ENCODE data around the gene MRPS6.

MRPS6 gene

GRCh38 chr21:34042735-34043134 is 30.6 kb upstream of the MRPS6 start:
- H3K4me3 ChIP-seq (ENCODE audit: low read depth, low read length) = no peak overlapping the region
- DNase-seq (ENCODE audit: low read depth) = no peak
- no peak for TF ChIP-seq POLR2A (IDR thresholded peaks at IDR 0.05; ENCODE audit: extremely low read depth, insufficient read length)
- no peak for TF ChIP-seq MYC (IDR thresholded peaks at IDR 0.05; ENCODE audit: low read depth, low read length)
- no peak for TF ChIP-seq MAX (IDR thresholded peaks at IDR 0.05; ENCODE audit: low read depth, low read length)
- TF ChIP-seq CTCF (IDR thresholded peaks at IDR 0.05; ENCODE audit: low read depth, low read length) = no peak

- no peak for TF ChIP-seq MAX (IDR thresholded peaks at IDR 0.05; ENCODE audit: low read depth, low read length)
- DNase-seq (ENCODE audit: low read depth) = no peak
- no peak overlapping the region for H3K4me3 ChIP-seq (ENCODE audit: low read depth, low read length)
Observed at GRCh38 chr21:34043333-34043732, 30.0 kb upstream of the MRPS6 start.

GRCh38 chr21:34046917-34047316 is 26.5 kb upstream of the MRPS6 start:
- no peak for DNase-seq (ENCODE audit: low read depth)
- H3K4me3 ChIP-seq (ENCODE audit: low read depth, low read length) = no peak overlapping the region
- TF ChIP-seq MYC (IDR thresholded peaks at IDR 0.05; ENCODE audit: low read depth, low read length) (no peak), CTCF (IDR thresholded peaks at IDR 0.05; ENCODE audit: low read depth, low read length) (no peak), POLR2A (IDR thresholded peaks at IDR 0.05; ENCODE audit: extremely low read depth, insufficient read length) (no peak), MAX (IDR thresholded peaks at IDR 0.05; ENCODE audit: low read depth, low read length) (no peak)

- TF ChIP-seq POLR2A (IDR thresholded peaks at IDR 0.05; ENCODE audit: extremely low read depth, insufficient read length) (no peak), CTCF (IDR thresholded peaks at IDR 0.05; ENCODE audit: low read depth, low read length) (no peak), MYC (IDR thresholded peaks at IDR 0.05; ENCODE audit: low read depth, low read length) (no peak), MAX (IDR thresholded peaks at IDR 0.05; ENCODE audit: low read depth, low read length) (no peak)
- no peak for DNase-seq (ENCODE audit: low read depth)
- no peak overlapping the region for H3K4me3 ChIP-seq (ENCODE audit: low read depth, low read length)
Observed at GRCh38 chr21:34047835-34048234, 25.5 kb upstream of the MRPS6 start.

- H3K4me3 ChIP-seq (ENCODE audit: low read depth, low read length) = no peak overlapping the region
- TF ChIP-seq POLR2A (IDR thresholded peaks at IDR 0.05; ENCODE audit: extremely low read depth, insufficient read length) = no peak
- no peak for TF ChIP-seq MYC (IDR thresholded peaks at IDR 0.05; ENCODE audit: low read depth, low read length)
- no peak for TF ChIP-seq CTCF (IDR thresholded peaks at IDR 0.05; ENCODE audit: low read depth, low read length)
- no peak for TF ChIP-seq MAX (IDR thresholded peaks at IDR 0.05; ENCODE audit: low read depth, low read length)
- DNase-seq (ENCODE audit: low read depth) = no peak
Observed at GRCh38 chr21:34052171-34052570, 21.2 kb upstream of the MRPS6 start.

- no peak for DNase-seq (ENCODE audit: low read depth)
- H3K4me3 ChIP-seq (ENCODE audit: low read depth, low read length) = no peak overlapping the region
- no peak for TF ChIP-seq MAX (IDR thresholded peaks at IDR 0.05; ENCODE audit: low read depth, low read length)
- TF ChIP-seq CTCF (IDR thresholded peaks at IDR 0.05; ENCODE audit: low read depth, low read length) = no peak
- TF ChIP-seq POLR2A (IDR thresholded peaks at IDR 0.05; ENCODE audit: extremely low read depth, insufficient read length) = no peak
- TF ChIP-seq MYC (IDR thresholded peaks at IDR 0.05; ENCODE audit: low read depth, low read length) = no peak
Observed at GRCh38 chr21:34054259-34054658, 19.1 kb upstream of the MRPS6 start.

Measured in NB4 (cell line).